ENCODE data around the gene SMTNL1. TPM values are rescaled to one million over a fixed set of nuclear protein-coding genes. Genes with fewer than 3 reads are reported as not detected.

The SMTNL1 gene
- total RNA-seq, 1 experiment from 2014 or later: not detected

GRCh38 chr11:57571606-57572005, 34.2 kb downstream of the SMTNL1 start:
- H3K27me3 ChIP-seq (ENCODE audit: control insufficient read depth, insufficient read depth, low read length): peaks cover 5% of the 10 kb centered on the region; the same call in 1 of the 2 replicates
- DNase-seq: no peak
- no peaks in the 10 kb centered on the region for H3K36me3 ChIP-seq (replicated peaks; ENCODE audit: control insufficient read depth, insufficient read depth, low read length)
- no peak overlapping the region for H3K4me3 ChIP-seq (ENCODE audit: insufficient read depth, low read depth, low read length)

GRCh38 chr11:57574061-57574460, 36.7 kb downstream of the SMTNL1 start:
- Histone ChIP-seq H3K27me3 (ENCODE audit: control insufficient read depth, insufficient read depth, low read length) (no peaks in the 10 kb centered on the region), H3K36me3 (replicated peaks; ENCODE audit: control insufficient read depth, insufficient read depth, low read length) (no peaks in the 10 kb centered on the region), H3K4me3 (ENCODE audit: insufficient read depth, low read depth, low read length) (no peak overlapping the region)
- DNase-seq: no peak

- no peaks in the 10 kb centered on the region for H3K27me3 ChIP-seq (ENCODE audit: control insufficient read depth, insufficient read depth, low read length)
- H3K4me3 ChIP-seq (ENCODE audit: insufficient read depth, low read depth, low read length): no peak overlapping the region
- no peak for DNase-seq
- H3K36me3 ChIP-seq (replicated peaks; ENCODE audit: control insufficient read depth, insufficient read depth, low read length): no peaks in the 10 kb centered on the region
Observed at GRCh38 chr11:57584341-57584740, 46.9 kb downstream of the SMTNL1 start.

- Histone ChIP-seq H3K27me3 (ENCODE audit: control insufficient read depth, insufficient read depth, low read length) (no peaks in the 10 kb centered on the region), H3K4me3 (ENCODE audit: insufficient read depth, low read depth, low read length) (no peak overlapping the region), H3K36me3 (replicated peaks; ENCODE audit: control insufficient read depth, insufficient read depth, low read length) (no peaks in the 10 kb centered on the region)
- DNase-seq: no peak
Observed at GRCh38 chr11:57585301-57585700, 47.9 kb downstream of the SMTNL1 start.

GRCh38 chr11:57586711-57587245, 49.4 kb downstream of the SMTNL1 start:
- no peaks in the 10 kb centered on the region for H3K36me3 ChIP-seq (replicated peaks; ENCODE audit: control insufficient read depth, insufficient read depth, low read length)
- no peak for DNase-seq
- no peak overlapping the region for H3K4me3 ChIP-seq (ENCODE audit: insufficient read depth, low read depth, low read length)
- no peaks in the 10 kb centered on the region for H3K27me3 ChIP-seq (ENCODE audit: control insufficient read depth, insufficient read depth, low read length)

GRCh38 chr11:57588046-57588710, 50.8 kb downstream of the SMTNL1 start:
- H3K36me3 ChIP-seq (replicated peaks; ENCODE audit: control insufficient read depth, insufficient read depth, low read length): no peaks in the 10 kb centered on the region
- H3K27me3 ChIP-seq (ENCODE audit: control insufficient read depth, insufficient read depth, low read length): no peaks in the 10 kb centered on the region
- no peak for DNase-seq
- no peak overlapping the region for H3K4me3 ChIP-seq (ENCODE audit: insufficient read depth, low read depth, low read length)

GRCh38 chr11:57596266-57596885, 59.0 kb downstream of the SMTNL1 start:
- Histone ChIP-seq H3K27me3 (ENCODE audit: control insufficient read depth, insufficient read depth, low read length) (no peaks in the 10 kb centered on the region), H3K4me3 (ENCODE audit: insufficient read depth, low read depth, low read length) (no peak overlapping the region), H3K36me3 (replicated peaks; ENCODE audit: control insufficient read depth, insufficient read depth, low read length) (no peaks in the 10 kb centered on the region)
- no peak for DNase-seq

GRCh38 chr11:57597461-57597915, 60.1 kb downstream of the SMTNL1 start, which contains the start of gene SERPING1:
SERPING1 (plus strand) TSS chr11:57597685; CDS start chr11:57598271, 586 bp downstream.
- no peaks in the 10 kb centered on the region for H3K27me3 ChIP-seq (ENCODE audit: control insufficient read depth, insufficient read depth, low read length)
- DNase-seq: no peak
- H3K4me3 ChIP-seq (ENCODE audit: insufficient read depth, low read depth, low read length): peak within 1 kb of the TSS; percentile 56
- peaks cover 1% of the 10 kb centered on the region; the same call in 1 of the 2 replicates for H3K36me3 ChIP-seq (replicated peaks; ENCODE audit: control insufficient read depth, insufficient read depth, low read length)

- Histone ChIP-seq H3K27me3 (ENCODE audit: control insufficient read depth, insufficient read depth, low read length) (no peaks in the 10 kb centered on the region), H3K4me3 (ENCODE audit: insufficient read depth, low read depth, low read length) (peak overlapping the region; percentile 56), H3K36me3 (replicated peaks; ENCODE audit: control insufficient read depth, insufficient read depth, low read length) (peaks cover 1% of the 10 kb centered on the region; the same call in 1 of the 2 replicates)
- DNase-seq: peak; percentile 98
Observed at GRCh38 chr11:57597916-57598830, 60.8 kb downstream of the SMTNL1 start.

GRCh38 chr11:57598831-57599155, 61.4 kb downstream of the SMTNL1 start:
- DNase-seq: no peak
- peaks cover 1% of the 10 kb centered on the region; the same call in 1 of the 2 replicates for H3K36me3 ChIP-seq (replicated peaks; ENCODE audit: control insufficient read depth, insufficient read depth, low read length)
- no peak overlapping the region for H3K4me3 ChIP-seq (ENCODE audit: insufficient read depth, low read depth, low read length)
- no peaks in the 10 kb centered on the region for H3K27me3 ChIP-seq (ENCODE audit: control insufficient read depth, insufficient read depth, low read length)

- Histone ChIP-seq H3K36me3 (replicated peaks; ENCODE audit: control insufficient read depth, insufficient read depth, low read length) (peaks cover 1% of the 10 kb centered on the region; the same call in 1 of the 2 replicates), H3K4me3 (ENCODE audit: insufficient read depth, low read depth, low read length) (no peak overlapping the region), H3K27me3 (ENCODE audit: control insufficient read depth, insufficient read depth, low read length) (no peaks in the 10 kb centered on the region)
- no peak for DNase-seq
Observed at GRCh38 chr11:57599381-57599780, 62.0 kb downstream of the SMTNL1 start.

Other genes with a start within 250 kb of the SMTNL1 start
- 38.3 and 48.5 TPM in 2 replicates for gene TNKS1BP1, start 212.6 kb upstream of the SMTNL1 start, total RNA-seq (2014; rRNA removed; shearing (Covaris generic))
- gene SSRP1, start 201.7 kb upstream of the SMTNL1 start, total RNA-seq (2014; rRNA removed; shearing (Covaris generic)): 158 and 173 TPM in 2 replicates
- gene P2RX3, start 199.2 kb upstream of the SMTNL1 start, total RNA-seq (2014; rRNA removed; shearing (Covaris generic)): not detected in 2 replicates
- not detected in 2 replicates for gene PRG3, start 156.4 kb upstream of the SMTNL1 start, total RNA-seq (2014; rRNA removed; shearing (Covaris generic))
- gene PRG2, start 146.9 kb upstream of the SMTNL1 start, total RNA-seq (2014; rRNA removed; shearing (Covaris generic)): not detected in 2 replicates
- 9.7 and 16.4 TPM in 2 replicates for gene SLC43A3, start 110.5 kb upstream of the SMTNL1 start, total RNA-seq (2014; rRNA removed; shearing (Covaris generic))
- 3.1 and 3.4 TPM in 2 replicates for gene RTN4RL2, start 77.1 kb upstream of the SMTNL1 start, total RNA-seq (2014; rRNA removed; shearing (Covaris generic))
- 30.7 and 33.1 TPM in 2 replicates for gene SLC43A1, start 21.9 kb upstream of the SMTNL1 start, total RNA-seq (2014; rRNA removed; shearing (Covaris generic))
- 58.6 and 73.3 TPM in 2 replicates for gene TIMM10, start 6.8 kb upstream of the SMTNL1 start, total RNA-seq (2014; rRNA removed; shearing (Covaris generic))
- gene UBE2L6, start 30.1 kb downstream of the SMTNL1 start, total RNA-seq (2014; rRNA removed; shearing (Covaris generic)): 9.5 and 17.6 TPM in 2 replicates
- 30.3 and 34.6 TPM in 2 replicates for gene SERPING1, start 60.1 kb downstream of the SMTNL1 start, total RNA-seq (2014; rRNA removed; shearing (Covaris generic))
- not detected in 2 replicates for gene YPEL4, start 112.3 kb downstream of the SMTNL1 start, total RNA-seq (2014; rRNA removed; shearing (Covaris generic))
- 26.4 and 33.4 TPM in 2 replicates for gene CLP1, start 120.2 kb downstream of the SMTNL1 start, total RNA-seq (2014; rRNA removed; shearing (Covaris generic))
- gene ZDHHC5, start 130.5 kb downstream of the SMTNL1 start, total RNA-seq (2014; rRNA removed; shearing (Covaris generic)): 26.7 and 28.6 TPM in 2 replicates
- gene MED19, start 174.6 kb downstream of the SMTNL1 start, total RNA-seq (2014; rRNA removed; shearing (Covaris generic)): 17.9 and 19.1 TPM in 2 replicates
- 75.3 and 93.9 TPM in 2 replicates for gene TMX2, start 175.0 kb downstream of the SMTNL1 start, total RNA-seq (2014; rRNA removed; shearing (Covaris generic))
- 200 and 246 TPM in 2 replicates for gene SELENOH, start 203.9 kb downstream of the SMTNL1 start, total RNA-seq (2014; rRNA removed; shearing (Covaris generic))
- not detected in 2 replicates for gene BTBD18, start 214.2 kb downstream of the SMTNL1 start, total RNA-seq (2014; rRNA removed; shearing (Covaris generic))
- gene CTNND1, start 224.2 kb downstream of the SMTNL1 start, total RNA-seq (2014; rRNA removed; shearing (Covaris generic)): 108 and 118 TPM in 2 replicates

Data from H7 (cell line).